ENCODE data around the gene AIF1. TPM values are rescaled to one million over a fixed set of nuclear protein-coding genes. Genes with fewer than 3 reads are reported as not detected.

Gene AIF1
- total RNA-seq, 1 donor from 2014 or later: 19.8 TPM

GRCh38 chr6:31662124-31662723 lies 47.2 kb downstream of the AIF1 start:
- Histone ChIP-seq H3K9me3 (ENCODE audit: control insufficient read depth in 3 of 3, low read length in 3 of 3) (no peaks in the 10 kb centered on the region), H3K27ac (ENCODE audit: low read depth, low read length) (no peak overlapping the region), H3K9ac (ENCODE audit: low read depth in 1 of 3, low read length in 3 of 3) (no peak overlapping the region), H3K36me3 (ENCODE audit: control insufficient read depth in 3 of 3, insufficient read depth in 3 of 3, low read length in 3 of 3) (peaks cover 18 to 31% (median 25%) of the 10 kb centered on the region in 3 donors), H3K4me3 (ENCODE audit: low read length in 3 of 3) (no peak overlapping the region), H3K4me1 (ENCODE audit: control insufficient read depth in 3 of 3, insufficient read depth in 3 of 3, low read length in 3 of 3) (peaks cover 56 to 73% (median 68%) of the 10 kb centered on the region in 3 donors), H3K27me3 (ENCODE audit: control insufficient read depth in 3 of 3, insufficient read depth in 3 of 3, low read length in 3 of 3) (no peaks in the 10 kb centered on the region)

- Histone ChIP-seq H3K4me3 (ENCODE audit: low read length in 3 of 3) (peak overlapping the region; percentile 90 to 98 (median 97)), H3K4me1 (ENCODE audit: control insufficient read depth in 3 of 3, insufficient read depth in 3 of 3, low read length in 3 of 3) (peaks cover 52 to 73% (median 63%) of the 10 kb centered on the region in 3 donors), H3K27ac (ENCODE audit: low read depth, low read length) (peak overlapping the region; percentile 95), H3K9me3 (ENCODE audit: control insufficient read depth in 3 of 3, low read length in 3 of 3) (no peaks in the 10 kb centered on the region), H3K36me3 (ENCODE audit: control insufficient read depth in 3 of 3, insufficient read depth in 3 of 3, low read length in 3 of 3) (peaks cover 23 to 34% (median 30%) of the 10 kb centered on the region in 3 donors), H3K27me3 (ENCODE audit: control insufficient read depth in 3 of 3, insufficient read depth in 3 of 3, low read length in 3 of 3) (no peaks in the 10 kb centered on the region), H3K9ac (ENCODE audit: low read depth in 1 of 3, low read length in 3 of 3) (peak overlapping the region; percentile 88 to 98 (median 97))
Measured at GRCh38 chr6:31663126-31663960, 48.3 kb downstream of the AIF1 start.

DNA sequence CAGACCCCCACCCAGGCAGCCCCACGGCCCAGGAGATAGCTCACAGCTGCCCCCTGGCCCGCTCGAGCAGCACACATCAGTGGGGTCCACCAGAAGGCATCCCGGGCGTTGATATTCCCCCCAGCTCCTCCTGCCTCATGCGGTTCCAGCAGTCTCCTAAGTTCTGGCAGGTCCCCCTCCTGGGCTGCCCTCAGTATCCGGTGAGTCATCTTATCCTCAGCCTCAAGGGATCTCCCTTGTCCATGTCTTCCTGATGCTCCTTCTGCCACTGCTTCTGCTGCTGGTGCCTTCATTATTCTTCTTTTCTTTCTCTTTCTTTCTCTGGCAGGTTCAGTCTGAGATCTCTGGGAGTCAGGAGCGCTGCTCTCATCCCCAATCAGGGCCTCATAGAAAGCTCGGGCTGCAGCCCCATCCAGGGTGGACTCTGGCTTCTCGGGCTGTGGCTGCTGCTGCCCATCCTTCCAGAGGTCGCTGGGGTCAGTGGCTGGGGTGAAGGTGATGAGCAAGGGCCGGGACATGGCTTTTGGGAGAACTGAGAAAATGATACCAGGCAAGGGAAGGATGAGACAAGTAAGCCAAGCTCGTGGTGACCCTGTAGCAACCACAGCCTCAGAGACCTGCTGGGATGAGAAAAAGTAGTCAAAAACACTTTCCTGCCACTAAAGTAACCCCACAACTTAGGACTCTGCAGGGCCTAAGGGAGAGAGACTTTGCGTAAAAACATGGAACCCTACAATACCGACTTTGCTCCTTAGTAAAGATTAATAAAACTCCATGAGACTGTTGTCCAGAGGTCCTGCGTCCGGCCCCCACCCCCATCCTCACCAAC lies 49.1 kb downstream of the AIF1 start:
- Histone ChIP-seq H3K9ac (ENCODE audit: low read depth in 1 of 3, low read length in 3 of 3) (peak overlapping the region; percentile 88 to 98 (median 97)), H3K27ac (ENCODE audit: low read depth, low read length) (peak overlapping the region; percentile 95), H3K9me3 (ENCODE audit: control insufficient read depth in 3 of 3, low read length in 3 of 3) (no peaks in the 10 kb centered on the region), H3K4me3 (ENCODE audit: low read length in 3 of 3) (peak overlapping the region; percentile 90 to 98 (median 97)), H3K36me3 (ENCODE audit: control insufficient read depth in 3 of 3, insufficient read depth in 3 of 3, low read length in 3 of 3) (peaks cover 32 to 42% (median 37%) of the 10 kb centered on the region in 3 donors), H3K4me1 (ENCODE audit: control insufficient read depth in 3 of 3, insufficient read depth in 3 of 3, low read length in 3 of 3) (peaks cover 44 to 71% (median 54%) of the 10 kb centered on the region in 3 donors), H3K27me3 (ENCODE audit: control insufficient read depth in 3 of 3, insufficient read depth in 3 of 3, low read length in 3 of 3) (no peaks in the 10 kb centered on the region)

- Histone ChIP-seq H3K27ac (ENCODE audit: low read depth, low read length) (peak within 1 kb of the TSS; percentile 95), H3K9ac (ENCODE audit: low read depth in 1 of 3, low read length in 3 of 3) (peak within 1 kb of the TSS; percentile 97 to 98 (median 98)), H3K4me3 (ENCODE audit: low read length in 3 of 3) (peak within 1 kb of the TSS; percentile 90 to 98 (median 97)), H3K9me3 (ENCODE audit: control insufficient read depth in 3 of 3, low read length in 3 of 3) (no peaks in the 10 kb centered on the region), H3K27me3 (ENCODE audit: control insufficient read depth in 3 of 3, insufficient read depth in 3 of 3, low read length in 3 of 3) (no peaks in the 10 kb centered on the region), H3K36me3 (ENCODE audit: control insufficient read depth in 3 of 3, insufficient read depth in 3 of 3, low read length in 3 of 3) (peaks cover 39 to 50% (median 44%) of the 10 kb centered on the region in 3 donors), H3K4me1 (ENCODE audit: control insufficient read depth in 3 of 3, insufficient read depth in 3 of 3, low read length in 3 of 3) (peaks cover 36 to 66% (median 47%) of the 10 kb centered on the region in 3 donors)
Measured at GRCh38 chr6:31664790-31665500, 49.9 kb downstream of the AIF1 start, which contains the start of gene GPANK1. GPANK1 (minus strand) TSS chr6:31664997; CDS start chr6:31664478, 519 bp downstream.

DNA sequence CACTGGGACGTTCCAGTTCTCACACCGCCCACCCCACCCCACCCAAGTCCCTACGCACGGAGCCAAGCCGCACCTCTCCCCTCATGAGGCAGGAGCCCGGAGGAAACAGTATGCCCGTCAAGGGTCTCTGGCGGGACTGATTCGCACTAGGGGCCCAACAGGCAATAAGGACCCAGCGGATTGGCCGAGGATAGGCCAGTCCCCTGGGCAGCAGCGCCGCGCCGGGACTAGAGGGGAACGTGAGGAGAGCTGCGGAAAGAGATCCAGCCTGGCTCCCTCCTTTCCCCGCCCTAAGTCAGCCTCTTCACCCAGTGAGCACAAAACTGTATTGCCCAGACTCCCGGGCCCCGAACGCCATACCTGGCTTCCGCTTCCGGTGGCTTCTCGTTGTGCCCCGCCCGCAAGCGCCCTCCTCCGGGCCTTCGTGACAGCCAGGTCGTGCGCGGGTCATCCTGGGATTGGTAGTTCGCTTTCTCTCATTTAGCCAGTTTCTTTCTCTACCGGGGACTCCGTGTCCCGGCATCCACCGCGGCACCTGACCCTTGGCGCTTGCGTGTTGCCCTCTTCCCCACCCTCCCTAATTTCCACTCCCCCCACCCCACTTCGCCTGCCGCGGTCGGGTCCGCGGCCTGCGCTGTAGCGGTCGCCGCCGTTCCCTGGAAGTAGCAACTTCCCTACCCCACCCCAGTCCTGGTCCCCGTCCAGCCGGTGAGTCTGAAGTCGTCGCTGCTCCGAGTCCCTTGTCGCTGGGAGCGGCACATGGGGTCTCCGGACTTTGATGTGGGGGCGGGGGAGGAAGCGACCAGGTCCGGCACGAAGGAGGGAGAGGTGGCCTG lies 50.7 kb downstream of the AIF1 start, which contains the start of gene CSNK2B:
Gene CSNK2B (plus strand): TSS at position 580 of the 836 bp plus-strand sequence. CDS start 752 bp downstream, outside the sequence.
- Histone ChIP-seq H3K9ac (ENCODE audit: low read depth in 1 of 3, low read length in 3 of 3) (peak within 1 kb of the TSS; percentile 97 to 98 (median 98)), H3K4me3 (ENCODE audit: low read length in 3 of 3) (peak within 1 kb of the TSS; percentile 94 to 98 (median 97)), H3K36me3 (ENCODE audit: control insufficient read depth in 3 of 3, insufficient read depth in 3 of 3, low read length in 3 of 3) (peaks cover 45 to 56% (median 50%) of the 10 kb centered on the region in 3 donors), H3K4me1 (ENCODE audit: control insufficient read depth in 3 of 3, insufficient read depth in 3 of 3, low read length in 3 of 3) (peaks cover 32 to 60% (median 43%) of the 10 kb centered on the region in 3 donors), H3K27ac (ENCODE audit: low read depth, low read length) (peak within 1 kb of the TSS; percentile 95), H3K9me3 (ENCODE audit: control insufficient read depth in 3 of 3, low read length in 3 of 3) (no peaks in the 10 kb centered on the region), H3K27me3 (ENCODE audit: control insufficient read depth in 3 of 3, insufficient read depth in 3 of 3, low read length in 3 of 3) (no peaks in the 10 kb centered on the region)

DNA sequence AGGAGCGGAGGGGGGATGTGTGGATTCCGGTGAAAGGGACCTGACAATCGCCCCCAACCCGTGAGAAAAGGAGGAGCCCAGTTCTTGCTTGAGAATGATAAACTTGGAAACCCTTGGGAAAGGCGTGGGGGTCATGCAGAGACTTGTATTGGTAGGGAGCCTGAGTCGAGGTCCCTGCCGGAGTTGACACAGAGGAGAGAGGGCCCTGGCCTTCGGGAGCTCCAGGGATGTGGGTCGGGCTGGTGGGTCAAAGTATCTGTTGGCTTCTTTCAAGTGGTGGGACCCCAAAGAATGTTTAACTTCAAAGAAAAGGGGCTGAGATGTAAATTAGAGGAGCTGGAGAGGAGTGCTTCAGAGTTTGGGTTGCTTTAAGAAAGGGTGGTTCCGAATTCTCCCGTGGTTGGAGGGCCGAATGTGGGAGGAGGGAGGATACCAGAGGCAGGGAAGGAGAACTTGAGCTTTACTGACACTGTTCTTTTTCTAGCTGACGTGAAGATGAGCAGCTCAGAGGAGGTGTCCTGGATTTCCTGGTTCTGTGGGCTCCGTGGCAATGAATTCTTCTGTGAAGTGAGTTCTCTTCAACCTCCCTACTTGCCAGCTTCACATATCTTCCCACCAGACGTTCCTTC lies 51.4 kb downstream of the AIF1 start:
- Histone ChIP-seq H3K36me3 (ENCODE audit: control insufficient read depth in 3 of 3, insufficient read depth in 3 of 3, low read length in 3 of 3) (peaks cover 52 to 63% (median 57%) of the 10 kb centered on the region in 3 donors), H3K4me3 (ENCODE audit: low read length in 3 of 3) (peak overlapping the region; percentile 94 to 98 (median 95)), H3K27ac (ENCODE audit: low read depth, low read length) (peak overlapping the region; percentile 95), H3K9me3 (ENCODE audit: control insufficient read depth in 3 of 3, low read length in 3 of 3) (no peaks in the 10 kb centered on the region), H3K4me1 (ENCODE audit: control insufficient read depth in 3 of 3, insufficient read depth in 3 of 3, low read length in 3 of 3) (peaks cover 28 to 54% (median 39%) of the 10 kb centered on the region in 3 donors), H3K27me3 (ENCODE audit: control insufficient read depth in 3 of 3, insufficient read depth in 3 of 3, low read length in 3 of 3) (no peaks in the 10 kb centered on the region), H3K9ac (ENCODE audit: low read depth in 1 of 3, low read length in 3 of 3) (peak overlapping the region; percentile 92 to 98 (median 96))

Small RNA genes within 50 kb of the gene (small RNA-seq; reads per million reads assigned to genes)
- gene MIR6832 (not detected), gene RF00019 (not detected), gene SNORA38 (3.2 reads per million, percentile 88 among the genes with 10 or more reads in this experiment), gene UQCRHP1 (not detected)

Other genes with a start within 250 kb of the AIF1 start
- 5.2 TPM for gene MICA, start 211.6 kb upstream of the AIF1 start, total RNA-seq
- 0.52 TPM for gene MICB, start 117.1 kb upstream of the AIF1 start, total RNA-seq
- not detected for gene MCCD1, start 86.3 kb upstream of the AIF1 start, total RNA-seq
- gene DDX39B, start 73.2 kb upstream of the AIF1 start, total RNA-seq: 436 TPM
- gene ATP6V1G2, start 68.6 kb upstream of the AIF1 start, total RNA-seq: 1.0 TPM
- 20.4 TPM for gene NFKBIL1, start 67.6 kb upstream of the AIF1 start, total RNA-seq
- gene LTA, start 42.9 kb upstream of the AIF1 start, total RNA-seq: not detected
- gene TNF, start 39.7 kb upstream of the AIF1 start, total RNA-seq: not detected
- gene LTB, start 32.8 kb upstream of the AIF1 start, total RNA-seq: 2.1 TPM
- gene LST1, start 29.0 kb upstream of the AIF1 start, total RNA-seq: 3.7 TPM
- gene NCR3, start 22.2 kb upstream of the AIF1 start, total RNA-seq: not detected
- gene PRRC2A, start 5.5 kb downstream of the AIF1 start, total RNA-seq: 30.8 TPM
- 118 TPM for gene BAG6, start 37.4 kb downstream of the AIF1 start, total RNA-seq
- 1.0 TPM for gene APOM, start 40.7 kb downstream of the AIF1 start, total RNA-seq
- gene C6orf47, start 45.5 kb downstream of the AIF1 start, total RNA-seq: 18.3 TPM
- gene GPANK1, start 49.8 kb downstream of the AIF1 start, total RNA-seq: 16.2 TPM
- 68.4 TPM for gene CSNK2B, start 50.8 kb downstream of the AIF1 start, total RNA-seq
- 2.6 TPM for gene LY6G5B, start 54.7 kb downstream of the AIF1 start, total RNA-seq
- not detected for gene LY6G5C, start 65.8 kb downstream of the AIF1 start, total RNA-seq
- gene ABHD16A, start 88.1 kb downstream of the AIF1 start, total RNA-seq: 50.1 TPM
- gene LY6G6F, start 91.6 kb downstream of the AIF1 start, total RNA-seq: not detected
- gene LY6G6D, start 100.1 kb downstream of the AIF1 start, total RNA-seq: not detected
- gene LY6G6C, start 106.5 kb downstream of the AIF1 start, total RNA-seq: not detected
- gene MPIG6B, start 108.1 kb downstream of the AIF1 start, total RNA-seq: 0.52 TPM
- gene DDAH2, start 114.1 kb downstream of the AIF1 start, total RNA-seq: 73.1 TPM
- gene CLIC1, start 121.3 kb downstream of the AIF1 start, total RNA-seq: 152 TPM
- gene MSH5, start 124.8 kb downstream of the AIF1 start, total RNA-seq: 3.1 TPM
- 1.0 TPM for gene SAPCD1, start 147.4 kb downstream of the AIF1 start, total RNA-seq
- gene VWA7, start 162.1 kb downstream of the AIF1 start, total RNA-seq: 1.0 TPM
- 42.3 TPM for gene VARS1, start 180.5 kb downstream of the AIF1 start, total RNA-seq
- 45.9 TPM for gene LSM2, start 191.7 kb downstream of the AIF1 start, total RNA-seq
- 5.2 TPM for gene HSPA1L, start 200.0 kb downstream of the AIF1 start, total RNA-seq
- 133 TPM for gene HSPA1A, start 200.3 kb downstream of the AIF1 start, total RNA-seq
- 117 TPM for gene HSPA1B, start 212.5 kb downstream of the AIF1 start, total RNA-seq
- gene NEU1, start 247.6 kb downstream of the AIF1 start, total RNA-seq: 23.0 TPM